ENCODE measurements around the gene HOXC13.

DNA sequence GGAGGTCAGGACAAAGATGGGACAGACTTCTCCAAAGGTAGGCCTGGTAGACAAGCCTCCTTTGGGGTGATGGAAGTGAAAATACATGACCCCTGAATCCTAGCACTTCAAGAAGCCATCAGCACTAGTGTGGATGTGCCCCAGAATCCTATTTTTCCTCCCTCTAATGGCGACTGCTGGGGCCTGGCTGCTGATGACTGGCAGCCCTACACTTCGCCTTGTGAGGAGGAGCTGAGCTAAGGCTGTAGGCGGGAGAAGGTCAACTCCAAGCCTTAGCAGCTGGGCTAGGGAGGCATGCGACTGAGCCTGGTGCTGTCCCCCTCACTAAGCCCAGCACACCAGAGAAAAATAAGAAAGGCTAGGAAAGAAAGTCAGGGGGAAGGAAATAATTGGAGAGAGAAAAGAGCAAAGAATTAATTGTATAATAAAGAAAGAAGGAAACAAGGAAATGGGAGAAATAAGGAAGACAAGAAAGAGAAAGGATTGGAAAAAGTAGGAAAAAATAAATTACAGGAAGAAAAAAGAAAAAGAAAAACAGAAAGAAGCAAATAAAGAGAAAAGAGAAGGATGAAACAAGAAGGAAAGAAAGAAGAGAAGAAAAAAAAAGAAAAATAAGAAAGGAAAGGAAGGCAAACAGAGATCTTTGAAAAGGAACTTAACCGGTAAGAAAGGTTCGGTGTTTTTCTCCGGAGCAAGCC is 41.6 kb downstream of the HOXC13 start:
- TF ChIP-seq CTCF (IDR thresholded peaks at IDR 0.05) (no peak), POLR2A (IDR thresholded peaks at IDR 0.05) (no peak)

Measured in testis (tissue), 2 donors.